Astrocyte of the cerebellum (primary cell): ENCODE results near the gene TMEM154.

Source experiments
- DNase-seq: peaks from one replicate; pipeline ENCODE4 v3.0.0-alpha.2; 2011; ENCODE audit warnings: low read depth
- H3K4me3 ChIP-seq: 2 replicates; pipeline ENCODE4 v1.5.1; 2011; ENCODE audit warnings: mild to moderate bottlenecking, low read depth, low read length, moderate library complexity
- CTCF ChIP-seq: IDR thresholded peaks from 2 replicates; pipeline ENCODE4 v1.5.1; 2012; ENCODE audit warnings: low read length, low read depth, moderate library complexity, mild to moderate bottlenecking; ENCODE audit errors: missing control alignments
- in situ Hi-C: cut with HindIII; loops from 2 replicates; pipeline ENCODE4 v1.10.0; 2017; ENCODE audit warnings: low sequenced_read_pairs

TMEM154 gene

GRCh38 chr4:152594978-152595925, 84.5 kb downstream of the TMEM154 start:
- DNase-seq: peak; percentile 33
- TF ChIP-seq CTCF: no peak
- no peak overlapping the region for H3K4me3 ChIP-seq
- in situ Hi-C loops: no loop called here

GRCh38 chr4:152594057-152594456, 85.7 kb downstream of the TMEM154 start:
- no peak for DNase-seq
- in situ Hi-C loops: no loop called here
- TF ChIP-seq CTCF: no peak
- no peak overlapping the region for H3K4me3 ChIP-seq

GRCh38 chr4:152591876-152592275, 87.9 kb downstream of the TMEM154 start:
- H3K4me3 ChIP-seq: no peak overlapping the region

GRCh38 chr4:152591396-152591795, 88.4 kb downstream of the TMEM154 start:
- no peak for DNase-seq
- no peak for TF ChIP-seq CTCF
- in situ Hi-C loops: no loop called here
- H3K4me3 ChIP-seq: peak overlapping the region; percentile 6

More at GRCh38 chr4:152591876-152592275, 87.9 kb downstream of the TMEM154 start:
- no peak for DNase-seq
- no peak for TF ChIP-seq CTCF
- in situ Hi-C loops: no loop called here

- TF ChIP-seq CTCF: no peak
- DNase-seq: peak; percentile 90
- no peak overlapping the region for H3K4me3 ChIP-seq
- in situ Hi-C loops: no loop called here
Measured at GRCh38 chr4:152590179-152591031, 89.4 kb downstream of the TMEM154 start.

- no peak for DNase-seq
- in situ Hi-C loops: no loop called here
- H3K4me3 ChIP-seq: no peak overlapping the region
- TF ChIP-seq CTCF: no peak
Measured at GRCh38 chr4:152588869-152589268, 90.9 kb downstream of the TMEM154 start.
